HG03457 (cell line): ENCODE results near the gene LMOD1.
"Not testable (repeated sequence)": the region's sequence is repeated elsewhere in the genome, so short reads cannot be mapped to it uniquely, and the experiment has no call there.

Source experiments
- ATAC-seq: cut with Tn5 transposase; IDR thresholded peaks from one replicate; pipeline ENCODE4 v1.9.1; 2021; ENCODE audit warnings: moderate number of reproducible peaks; ENCODE audit not compliant: unreplicated experiment

Gene LMOD1

GRCh38 chr1:201949491-201949890, 3.1 kb upstream of the LMOD1 start:
- no peak for ATAC-seq

- no peak for ATAC-seq
Observed at GRCh38 chr1:201947697-201948008, 1.3 kb upstream of the LMOD1 start.

GRCh38 chr1:201945863-201946223, 505 bp downstream of the LMOD1 start:
- no peak for ATAC-seq

GRCh38 chr1:201945157-201945556, 1.2 kb downstream of the LMOD1 start:
- ATAC-seq, result no peak

GRCh38 chr1:201944639-201945038, 1.7 kb downstream of the LMOD1 start:
- no peak for ATAC-seq

GRCh38 chr1:201944002-201944401, 2.3 kb downstream of the LMOD1 start:
- no peak for ATAC-seq

GRCh38 chr1:201942129-201942495, 4.2 kb downstream of the LMOD1 start:
- ATAC-seq, result no peak

GRCh38 chr1:201941420-201942128, 4.8 kb downstream of the LMOD1 start:
- no peak for ATAC-seq

- not testable (repeated sequence) for ATAC-seq
Observed at GRCh38 chr1:201940316-201940715, 6.0 kb downstream of the LMOD1 start.

GRCh38 chr1:201939574-201939973, 6.8 kb downstream of the LMOD1 start:
- no peak for ATAC-seq

GRCh38 chr1:201939148-201939547, 7.2 kb downstream of the LMOD1 start:
- no peak for ATAC-seq

- ATAC-seq, result no peak
Observed at GRCh38 chr1:201938440-201939035, 7.8 kb downstream of the LMOD1 start.

GRCh38 chr1:201937624-201938213, 8.6 kb downstream of the LMOD1 start:
- ATAC-seq, result no peak

GRCh38 chr1:201933840-201934430, 12.4 kb downstream of the LMOD1 start:
- ATAC-seq, result no peak

- ATAC-seq, result no peak
Observed at GRCh38 chr1:201930803-201931202, 15.5 kb downstream of the LMOD1 start.

GRCh38 chr1:201930137-201930536, 16.2 kb downstream of the LMOD1 start:
- no peak for ATAC-seq

- ATAC-seq, result no peak
Observed at GRCh38 chr1:201928266-201928665, 18.1 kb downstream of the LMOD1 start.

- no peak for ATAC-seq
Observed at GRCh38 chr1:201925981-201926645, 20.2 kb downstream of the LMOD1 start.

- ATAC-seq, result no peak
Observed at GRCh38 chr1:201925301-201925567, 21.1 kb downstream of the LMOD1 start.

- ATAC-seq, result no peak
Observed at GRCh38 chr1:201921952-201922558, 24.3 kb downstream of the LMOD1 start.

GRCh38 chr1:201918343-201918742, 28.0 kb downstream of the LMOD1 start:
- ATAC-seq, result no peak
